ENCODE measurements around the gene ZNF821. TPM values are rescaled to one million over a fixed set of nuclear protein-coding genes. Genes with fewer than 3 reads are reported as not detected.

Gene ZNF821
- total RNA-seq, 4 donors from 2014 or later = 2.5 to 8.2 (median 4.0) TPM

- WGBS, 2 donors = 0 to 1% methylated on average over 10 to 21 of the region's 67 CpGs
- TF ChIP-seq POLR2A (IDR thresholded peaks at IDR 0.05) (peak in 3 of 4 donors; percentile 60 to 95 (median 93)), CTCF (IDR thresholded peaks at IDR 0.05) (peak in 1 of 6 experiments; percentile 16)
- H3K4me1 ChIP-seq = peaks cover 10 to 48% (median 33%) of the 10 kb centered on the region in 3 donors
- DNase-seq = peak; percentile 94
- H3K36me3 ChIP-seq = no peaks in the 10 kb centered on the region
- no peaks in the 10 kb centered on the region for H3K27me3 ChIP-seq
- H3K4me3 ChIP-seq = peak within 1 kb of the TSS; percentile 76 to 91 (median 84)
- no peaks in the 10 kb centered on the region for H3K9me3 ChIP-seq
- H3K27ac ChIP-seq = peak within 1 kb of the TSS; percentile 96 to 99 (median 98)
- intact Hi-C loops (cut with DNase I) = no loop called here
Observed at GRCh38 chr16:71894921-71895678, 11.1 kb upstream of the ZNF821 start, which contains the start of gene IST1. IST1 (plus strand) TSS chr16:71895531; CDS start chr16:71915641, 20,110 bp downstream.

- Histone ChIP-seq H3K27ac (peak overlapping the region; percentile 96 to 99 (median 98)), H3K4me3 (peak overlapping the region; percentile 76 to 91 (median 84)), H3K4me1 (peaks cover 10 to 41% (median 27%) of the 10 kb centered on the region in 3 donors), H3K9me3 (no peaks in the 10 kb centered on the region), H3K27me3 (no peaks in the 10 kb centered on the region), H3K36me3 (no peaks in the 10 kb centered on the region)
- 1% methylated on average over 17 to 30 of the region's 31 CpGs for WGBS, 2 donors
- TF ChIP-seq POLR2A (IDR thresholded peaks at IDR 0.05) (no peak), CTCF (IDR thresholded peaks at IDR 0.05) (peak in 1 of 6 experiments; percentile 9)
- no peak for DNase-seq
- intact Hi-C loops (cut with DNase I) = no loop called here
Observed at GRCh38 chr16:71894229-71894920, 10.4 kb upstream of the ZNF821 start.

- TF ChIP-seq POLR2A (IDR thresholded peaks at IDR 0.05) (no peak), CTCF (IDR thresholded peaks at IDR 0.05) (no peak)
- Histone ChIP-seq H3K36me3 (no peaks in the 10 kb centered on the region), H3K9me3 (no peaks in the 10 kb centered on the region), H3K4me1 (peaks cover 10 to 36% (median 24%) of the 10 kb centered on the region in 3 donors), H3K27ac (peak overlapping the region; percentile 96 to 99 (median 98)), H3K4me3 (peak overlapping the region; percentile 76 to 91 (median 84)), H3K27me3 (no peaks in the 10 kb centered on the region)
- no peak for DNase-seq
- 42 to 43% methylated on average over 7 of the region's 7 CpGs for WGBS, 2 donors
- intact Hi-C loops (cut with DNase I) = no loop called here
Observed at GRCh38 chr16:71893888-71894228, 9.9 kb upstream of the ZNF821 start.

- Histone ChIP-seq H3K4me1 (peaks cover 0 to 15% (median 3%) of the 10 kb centered on the region in 3 donors), H3K4me3 (no peak overlapping the region), H3K27ac (no peak overlapping the region), H3K27me3 (no peaks in the 10 kb centered on the region), H3K36me3 (no peaks in the 10 kb centered on the region), H3K9me3 (no peaks in the 10 kb centered on the region)
- TF ChIP-seq POLR2A (IDR thresholded peaks at IDR 0.05) (no peak), CTCF (IDR thresholded peaks at IDR 0.05) (no peak)
- DNase-seq = no peak
- 84 to 89% methylated on average over 3 of the region's 3 CpGs for WGBS, 2 donors
- intact Hi-C loops (cut with DNase I) = loop anchor here (10.0 kb wide), 1 partner anchor 74 kb away; no protein-coding TSS in a partner anchor
Observed at GRCh38 chr16:71889147-71889546, 5.2 kb upstream of the ZNF821 start.

GRCh38 chr16:71885261-71885650, 1.3 kb upstream of the ZNF821 start:
- DNase-seq = no peak

More at GRCh38 chr16:71885261-71885650, 1.3 kb upstream of the ZNF821 start:
- peaks cover 0 to 10% (median 0%) of the 10 kb centered on the region in 3 donors for H3K36me3 ChIP-seq
- WGBS, 2 donors = 18 to 28% methylated on average over 3 of the region's 4 CpGs
- TF ChIP-seq POLR2A (IDR thresholded peaks at IDR 0.05) (no peak), CTCF (IDR thresholded peaks at IDR 0.05) (no peak)
- intact Hi-C loops (cut with DNase I) = loop anchor here (10.0 kb wide), 1 partner anchor 70 kb away; no protein-coding TSS in a partner anchor
- H3K4me1 ChIP-seq = peaks cover 0 to 39% (median 5%) of the 10 kb centered on the region in 3 donors
- H3K9me3 ChIP-seq = no peaks in the 10 kb centered on the region
- no peak overlapping the region for H3K4me3 ChIP-seq
- no peak overlapping the region for H3K27ac ChIP-seq
- no peaks in the 10 kb centered on the region for H3K27me3 ChIP-seq

All from esophagus squamous epithelium (tissue), 5 donors.